Stimulated activated CD4-positive, alpha-beta T cell treated with anti-CD3 and anti-CD28 coated beads, TNF-alpha, amount 100 ng/mL, for 4 hours (primary cell): ENCODE data around the gene PTPN2.
"Not testable (repeated sequence)": the region's sequence is repeated elsewhere in the genome, so short reads cannot be mapped to it uniquely, and the experiment has no call there.

Experiments
- DNase-seq, 3 experiments: peaks; one replicate each; pipeline ENCODE4 v3.0.0-alpha.2; 2020; ENCODE audit warnings: low read depth in 3 of 3

The PTPN2 gene

DNA sequence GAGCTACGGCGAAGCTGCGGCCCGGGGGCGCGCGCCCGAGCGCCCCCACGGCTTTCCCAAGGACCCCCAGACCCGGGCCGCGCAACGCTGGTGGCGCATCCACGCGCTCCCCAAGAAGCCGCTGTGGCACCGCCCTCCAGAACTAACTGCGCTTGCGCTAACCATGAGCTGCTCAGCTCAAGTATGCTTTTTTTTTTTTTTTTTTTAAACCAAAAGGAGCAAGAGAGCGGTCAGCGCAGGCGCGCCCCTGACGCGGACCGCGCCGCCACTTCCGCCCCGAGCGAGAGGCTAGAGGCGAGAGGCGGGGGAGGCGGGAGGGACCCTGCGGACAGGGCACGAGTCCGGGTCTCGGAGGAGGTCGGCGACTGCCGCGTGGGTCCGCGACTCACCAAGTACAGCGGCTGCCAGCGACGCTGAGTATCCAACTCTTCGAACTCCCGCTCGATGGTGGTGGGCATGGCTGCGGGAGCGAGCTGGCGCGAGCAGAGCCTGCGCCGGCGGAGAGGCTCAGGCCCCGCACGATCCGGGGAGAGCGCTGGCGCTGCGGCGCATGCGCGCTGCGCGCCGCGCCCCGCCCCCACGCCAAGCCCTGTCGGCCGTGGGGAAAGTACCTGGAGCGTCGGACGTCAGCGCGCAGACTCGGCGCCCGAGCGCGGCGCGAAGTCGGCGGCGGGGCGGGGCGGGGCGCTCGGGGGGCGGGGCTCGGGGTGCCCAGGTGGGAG lies at the start of gene PTPN2:
Gene PTPN2 (minus strand): TSS at position 554 of the 722 bp plus-strand sequence. CDS start 96 bp downstream, at position 458.
- DNase-seq = peak; percentile 79 to 87 (median 81)

DNA sequence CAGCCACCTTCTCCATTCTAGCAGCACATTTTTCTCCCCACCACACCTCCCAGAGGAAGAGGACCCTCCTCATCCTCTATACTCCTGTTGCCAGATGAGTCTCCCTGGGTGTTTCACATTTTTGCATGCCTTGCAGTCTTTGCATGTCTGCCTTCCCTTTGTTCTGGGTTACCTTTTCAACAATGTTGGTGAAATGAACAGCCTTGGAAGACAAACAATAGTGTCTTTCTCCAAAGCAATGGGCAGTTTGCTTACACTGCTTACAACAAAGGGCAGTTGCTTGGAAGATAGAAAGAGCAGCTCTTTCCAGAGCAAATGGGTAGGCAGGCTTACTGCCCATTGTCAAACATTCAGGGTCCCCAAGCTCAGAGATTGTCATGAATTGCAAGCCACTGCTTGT lies 49.3 kb upstream of the PTPN2 start:
- no peak for DNase-seq

DNA sequence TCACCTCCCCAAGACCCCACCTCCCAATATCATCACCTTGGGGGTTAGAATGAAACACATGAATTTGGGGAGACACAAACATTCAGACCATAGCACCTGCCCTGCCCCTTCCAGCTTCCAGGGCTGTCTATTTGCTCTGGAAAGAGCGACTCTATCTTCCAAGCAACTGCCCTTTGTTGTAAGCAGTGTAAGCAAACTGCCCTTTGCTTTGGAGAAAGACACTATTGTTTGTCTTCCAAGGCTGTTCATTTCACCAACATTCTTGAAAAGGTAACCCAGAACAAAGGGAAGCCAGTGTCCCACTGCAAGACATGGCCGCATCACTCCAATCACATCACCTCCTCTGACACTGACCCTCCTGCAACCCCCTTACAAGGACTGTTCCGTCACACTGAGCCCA lies 46.9 kb upstream of the PTPN2 start:
- no peak for DNase-seq

DNA sequence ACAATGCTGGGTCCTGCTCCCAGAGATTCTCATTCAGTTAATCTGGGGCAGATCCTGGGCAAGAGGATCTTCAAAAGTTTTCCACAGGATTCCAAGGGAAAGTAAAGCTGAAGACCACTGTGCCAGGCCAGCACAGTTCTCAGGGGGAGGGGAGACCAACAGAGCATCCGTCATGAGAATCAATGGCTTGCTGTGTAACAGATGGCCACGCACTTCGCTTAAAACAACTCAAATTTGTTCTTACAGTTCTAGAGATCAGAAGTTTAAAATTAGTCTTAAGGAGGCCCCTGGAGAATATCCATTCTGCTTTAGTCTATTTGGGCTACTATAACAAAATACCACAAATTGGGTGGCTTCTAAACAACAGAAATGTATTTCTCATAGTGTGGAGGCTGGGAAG lies 46.3 kb upstream of the PTPN2 start:
- DNase-seq = no peak

DNA sequence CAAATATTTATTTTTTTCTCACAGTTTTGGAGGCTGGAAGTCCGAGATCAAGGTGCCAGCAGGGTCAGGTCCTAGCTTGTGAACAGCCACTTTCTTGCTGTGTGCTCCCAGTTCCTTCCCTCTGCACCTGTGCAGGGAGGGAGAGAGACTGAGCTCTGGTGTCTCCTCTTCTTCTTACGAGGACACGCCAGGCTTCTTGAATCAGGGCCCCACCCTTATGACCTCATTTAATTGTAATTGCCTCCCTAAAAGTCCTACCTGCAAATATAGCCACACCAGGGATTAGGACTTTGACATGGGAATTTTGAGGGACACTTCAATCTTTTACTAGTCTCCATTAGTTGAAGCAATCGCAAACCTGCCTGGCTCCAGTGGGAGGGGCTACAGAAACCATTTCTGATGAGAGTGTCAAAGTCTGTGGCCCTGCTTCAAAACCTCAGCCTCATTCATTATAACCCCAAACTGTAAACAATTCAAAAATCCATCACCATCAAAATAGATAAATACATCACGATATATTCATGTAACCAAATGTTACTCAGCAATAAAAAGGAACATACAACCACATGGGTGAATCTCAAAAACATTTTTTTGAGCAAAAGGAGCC lies 45.5 kb upstream of the PTPN2 start:
- no peak for DNase-seq

DNA sequence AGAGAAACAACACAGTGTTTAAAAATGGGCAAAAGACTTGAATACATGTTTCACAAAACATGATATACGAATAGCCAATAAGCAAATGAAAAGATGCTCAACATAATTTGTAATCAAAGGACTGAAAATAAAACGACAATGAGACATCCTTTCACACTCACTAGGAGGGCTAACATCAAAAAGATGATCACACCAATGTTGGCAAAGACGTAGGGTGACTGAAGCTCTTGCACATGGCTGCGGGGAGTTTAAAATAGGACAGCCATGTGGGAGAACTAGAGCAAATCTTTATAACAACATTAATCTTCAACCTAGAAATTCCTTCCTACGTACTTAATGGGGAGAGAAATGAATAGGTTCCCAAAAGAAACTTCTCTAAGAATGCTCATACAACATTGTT lies 44.6 kb upstream of the PTPN2 start:
- DNase-seq = no peak

DNA sequence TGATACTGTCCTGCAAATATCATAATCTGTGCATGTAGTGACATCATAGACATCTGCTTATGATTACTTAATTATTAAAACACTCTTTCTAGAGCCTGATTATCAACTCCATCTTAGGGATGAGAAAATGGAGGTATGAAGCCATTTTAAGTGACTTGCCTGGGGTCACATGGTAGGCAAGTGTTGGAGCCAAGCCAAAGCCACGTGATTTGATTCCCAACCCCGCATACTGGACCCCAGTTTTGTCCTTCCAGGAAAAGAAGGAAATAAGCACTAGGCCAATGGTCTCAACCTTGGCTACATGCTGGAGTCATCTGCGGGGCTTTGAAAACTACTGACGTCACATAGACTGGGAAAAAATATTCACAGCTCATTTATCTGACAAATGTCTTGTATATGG lies 44.2 kb upstream of the PTPN2 start:
- no peak for DNase-seq

DNA sequence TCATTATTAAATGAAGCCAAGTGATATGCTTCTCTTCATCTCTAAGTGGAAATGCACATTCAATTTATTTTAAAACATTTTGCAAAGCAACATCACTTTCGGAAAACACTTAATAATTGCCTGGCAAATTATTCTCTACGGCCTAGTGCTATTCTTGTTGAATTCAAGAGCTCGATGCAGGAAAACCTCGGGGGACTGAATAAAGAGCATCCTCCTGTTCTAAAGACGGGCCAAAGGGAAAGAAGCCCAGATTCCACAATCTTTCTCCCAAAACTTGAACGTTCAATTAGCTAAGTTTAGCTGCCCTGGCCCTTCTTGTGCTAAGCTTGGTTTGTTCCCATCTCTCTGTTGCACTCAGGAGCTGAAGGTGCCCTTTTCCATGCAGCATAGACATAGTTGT lies 40.6 kb upstream of the PTPN2 start:
- no peak for DNase-seq

DNA sequence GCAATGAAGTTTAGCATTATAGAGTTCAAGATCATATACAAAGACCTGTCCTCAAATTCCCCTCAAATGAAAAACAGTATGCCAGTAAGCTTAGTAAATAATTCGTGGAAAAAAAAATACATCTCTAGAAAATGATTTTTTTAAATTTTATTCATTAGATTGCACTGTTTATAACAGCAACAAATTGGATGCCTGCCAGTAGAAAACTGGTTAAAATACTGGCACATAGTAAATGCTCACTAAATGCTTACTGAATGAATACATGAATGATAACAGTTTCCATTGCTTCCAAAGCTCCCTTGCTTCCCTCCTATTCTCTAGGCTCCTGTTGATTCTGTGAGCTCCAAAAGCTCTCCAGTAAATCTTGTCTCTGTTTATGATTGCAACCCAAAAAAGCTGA lies 38.2 kb upstream of the PTPN2 start:
- no peak for DNase-seq

DNA sequence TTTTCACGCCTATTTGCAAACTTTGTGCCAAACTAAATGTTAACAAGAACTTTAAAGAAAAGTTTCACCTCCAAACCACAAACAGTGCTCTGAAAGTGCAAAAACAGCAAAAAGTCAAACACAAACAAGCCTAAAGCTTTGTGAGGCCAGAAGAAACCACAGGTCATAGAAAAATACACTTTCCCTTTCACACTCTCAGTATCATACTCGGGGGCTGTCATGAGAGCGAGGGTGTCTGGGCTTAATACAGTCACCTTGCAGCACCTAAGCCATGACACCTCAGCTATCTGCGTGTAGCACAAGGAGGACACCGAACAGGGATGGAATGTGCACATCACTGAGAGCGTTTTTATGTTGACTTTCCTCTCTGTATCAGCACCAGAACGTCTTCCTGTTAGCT lies 37.1 kb upstream of the PTPN2 start:
- no peak for DNase-seq

DNA sequence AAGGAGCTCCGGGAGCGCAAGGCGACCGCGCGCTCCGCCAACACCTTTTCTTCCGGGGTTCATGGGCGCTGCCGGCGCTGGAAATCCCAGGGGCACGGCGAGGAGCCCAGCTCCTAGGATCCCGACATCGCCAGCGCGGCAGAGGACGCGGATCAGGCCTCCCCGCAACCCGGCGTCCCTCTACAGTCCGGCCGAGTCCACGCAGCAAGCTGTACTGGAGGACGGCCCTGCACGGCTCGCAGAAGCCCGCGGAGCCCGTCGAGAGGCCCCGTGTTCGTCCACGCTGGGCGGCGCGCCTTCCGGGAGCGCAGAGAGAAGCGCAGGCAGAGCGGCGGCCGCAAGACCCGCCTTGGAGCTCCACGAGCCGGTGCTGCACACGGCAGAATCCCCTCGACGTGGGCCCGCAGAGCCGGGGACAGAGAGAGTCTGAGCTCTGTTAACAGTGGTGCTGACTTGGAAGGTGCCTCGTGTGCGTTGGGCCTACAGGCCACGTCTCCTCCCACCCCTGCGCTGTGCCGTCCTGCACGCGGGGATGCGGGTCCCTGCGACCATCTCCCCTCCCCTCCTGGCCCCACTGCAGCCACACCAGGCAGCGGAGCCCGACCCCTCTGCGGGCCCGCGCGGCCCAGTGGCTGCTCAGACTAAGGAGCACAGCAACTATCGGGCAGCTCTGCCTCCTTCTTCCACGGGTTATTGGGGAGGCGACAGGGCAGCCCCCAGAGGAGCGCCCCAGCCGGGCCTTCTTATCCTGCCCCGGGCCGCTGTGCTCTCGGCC lies 28.1 kb upstream of the PTPN2 start:
- no peak for DNase-seq

DNA sequence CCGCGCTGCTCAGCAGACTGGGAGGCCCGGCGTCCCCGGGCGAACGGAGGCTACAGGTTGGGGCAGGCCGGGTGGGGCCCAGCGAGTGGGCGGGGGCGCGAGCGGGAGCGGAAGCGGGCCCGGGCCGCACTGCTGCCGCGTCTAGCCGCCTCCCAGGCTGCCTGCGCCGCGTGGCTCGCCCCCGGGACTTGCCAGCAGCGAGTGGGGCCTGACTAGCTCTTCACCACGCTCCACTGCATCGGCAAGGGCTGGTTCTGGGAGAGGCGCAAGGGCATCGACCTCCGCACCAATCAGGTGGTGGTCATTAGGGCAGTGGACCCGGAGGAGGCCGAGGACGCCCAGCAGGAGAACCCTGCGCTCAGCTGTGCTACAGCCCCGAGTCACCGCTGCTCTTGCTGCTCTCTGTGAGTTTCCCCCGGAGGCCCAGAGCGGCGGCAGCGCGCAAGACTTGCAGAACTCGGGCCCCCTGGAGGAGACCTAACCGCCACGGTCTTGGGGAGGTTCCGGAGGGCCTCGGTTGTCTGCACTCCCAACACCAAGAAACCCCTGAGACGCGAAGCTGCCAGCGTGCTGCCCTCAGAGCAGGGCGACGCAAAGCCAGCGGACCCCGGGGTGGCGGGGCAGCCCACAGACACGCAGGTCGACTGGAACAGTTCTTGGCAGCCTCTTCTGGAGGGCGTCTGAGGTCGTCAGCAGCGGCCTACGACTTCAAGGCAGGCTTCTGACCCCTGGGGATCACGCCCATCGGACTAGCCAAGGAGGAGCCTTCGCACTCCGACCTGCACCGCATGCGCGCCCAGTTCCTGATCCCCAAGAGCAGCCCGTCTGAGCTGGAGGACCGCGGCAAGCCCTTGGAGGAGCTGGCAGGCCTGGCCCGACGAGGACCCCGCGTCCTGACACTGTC lies 27.2 kb upstream of the PTPN2 start:
- DNase-seq = peak; percentile 33 to 35 (median 33)

DNA sequence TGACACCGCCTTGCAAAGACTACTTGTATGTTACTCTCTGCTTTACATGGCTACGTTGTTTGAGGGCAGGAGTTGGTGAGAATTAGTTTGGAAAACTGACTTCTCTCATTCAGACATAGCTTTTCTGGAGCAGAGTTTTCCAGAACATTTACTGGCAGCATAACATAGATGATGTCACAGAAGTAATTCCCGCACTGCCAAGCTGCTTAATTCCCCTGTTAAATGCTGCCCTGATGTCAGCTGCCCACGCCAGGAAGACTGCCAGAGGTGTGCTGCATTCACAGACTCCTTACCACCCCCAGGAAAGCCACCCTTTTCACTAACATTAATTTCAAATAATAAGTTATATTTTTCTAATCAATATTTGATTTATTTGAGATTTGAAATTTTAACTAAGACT lies 24.7 kb upstream of the PTPN2 start:
- DNase-seq = no peak

DNA sequence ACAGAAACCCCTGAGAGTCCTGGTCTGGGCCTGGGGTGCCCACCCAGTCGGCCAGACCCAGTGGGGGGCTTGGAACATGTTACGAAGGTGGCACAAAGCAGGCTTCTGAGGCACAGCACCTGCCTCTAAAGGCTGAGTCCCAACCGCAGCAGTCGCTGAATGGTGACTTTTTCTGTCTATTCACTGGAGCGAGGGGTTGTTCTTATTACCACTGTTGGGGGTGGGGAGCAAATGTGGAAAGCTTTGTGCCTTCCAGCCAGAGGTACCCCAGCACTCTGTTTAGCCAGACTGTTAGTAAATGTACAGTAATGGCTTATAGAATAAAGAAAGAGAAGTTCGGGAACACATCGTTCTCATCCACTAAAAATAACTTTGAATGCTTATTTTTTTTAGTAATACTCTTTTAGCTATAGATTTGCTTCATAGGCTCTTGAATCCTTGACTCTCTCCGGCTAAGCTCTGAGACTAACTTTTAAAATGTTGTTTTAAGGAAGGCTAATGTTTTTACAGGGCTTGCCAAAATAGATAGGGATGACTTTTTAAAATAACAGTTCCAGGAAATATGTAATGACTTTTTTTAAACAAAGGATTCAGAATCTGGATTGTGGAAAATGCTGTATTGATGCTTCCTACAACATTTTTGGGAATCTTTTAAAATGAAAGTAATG lies 23.4 kb upstream of the PTPN2 start:
- no peak for DNase-seq

DNA sequence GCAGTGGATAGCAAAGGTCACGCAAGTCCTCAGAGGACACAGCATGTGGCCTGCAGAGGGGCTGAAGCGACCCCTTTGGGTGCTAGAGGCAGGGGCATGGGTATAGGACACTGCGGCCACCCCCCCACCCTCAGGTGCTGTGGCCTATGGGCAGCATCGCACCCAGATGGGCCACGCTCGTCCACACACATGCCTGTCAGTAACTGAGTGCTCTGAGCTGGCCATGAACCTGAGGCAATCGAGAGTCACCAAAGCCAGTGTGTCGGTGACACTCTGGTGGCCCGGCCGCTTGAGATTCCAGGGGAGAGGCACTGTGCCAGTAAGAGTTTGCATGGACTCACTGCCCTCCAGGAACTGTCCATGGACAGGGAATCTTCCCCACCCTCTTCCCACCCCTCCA lies 22.7 kb upstream of the PTPN2 start:
- no peak for DNase-seq

DNA sequence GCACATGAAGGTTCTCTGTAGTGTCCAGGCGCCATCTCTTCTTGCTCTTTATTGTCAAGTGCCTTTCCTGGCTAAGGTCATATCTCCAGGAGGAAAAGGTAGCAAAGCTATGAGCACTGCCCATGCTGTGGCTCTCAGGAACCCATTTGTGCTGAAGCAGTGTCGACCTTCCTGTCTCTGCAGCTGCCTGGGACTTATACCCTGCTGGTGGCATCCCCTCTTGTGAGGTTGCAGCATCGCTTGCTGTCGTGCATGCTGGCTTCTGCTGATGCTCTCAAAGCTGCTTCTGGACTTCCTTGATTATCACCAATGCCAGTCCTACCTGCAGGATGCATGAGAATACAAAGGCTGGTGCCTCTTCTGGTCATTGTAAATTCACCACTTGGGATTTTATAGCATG lies 22.1 kb upstream of the PTPN2 start:
- DNase-seq = no peak

DNA sequence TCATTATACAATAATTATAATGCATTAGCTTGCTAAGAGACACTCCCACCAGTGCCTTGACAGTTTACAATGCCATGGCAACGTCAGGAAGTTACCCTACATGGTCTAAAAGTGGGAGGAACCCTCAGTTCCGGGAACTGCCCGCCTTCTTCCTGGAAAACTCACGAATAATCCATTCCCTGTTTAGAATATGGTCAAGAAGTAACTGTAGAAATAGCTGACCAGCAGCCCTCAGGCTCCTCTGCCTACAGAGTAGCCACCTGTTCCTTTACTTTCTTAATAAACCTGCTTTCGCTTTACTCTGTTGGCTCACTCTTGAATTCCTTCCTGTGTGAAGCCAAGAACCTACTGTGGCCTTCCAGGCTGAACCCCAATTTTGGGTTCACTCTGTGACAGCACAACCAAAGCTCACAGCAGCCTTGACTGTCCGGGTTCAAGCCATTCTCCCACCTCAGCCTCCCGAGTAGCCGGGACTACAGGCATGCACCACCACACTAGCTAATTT lies 20.0 kb upstream of the PTPN2 start:
- DNase-seq = peak in 2 of 3 experiments; percentile 19 to 45

DNA sequence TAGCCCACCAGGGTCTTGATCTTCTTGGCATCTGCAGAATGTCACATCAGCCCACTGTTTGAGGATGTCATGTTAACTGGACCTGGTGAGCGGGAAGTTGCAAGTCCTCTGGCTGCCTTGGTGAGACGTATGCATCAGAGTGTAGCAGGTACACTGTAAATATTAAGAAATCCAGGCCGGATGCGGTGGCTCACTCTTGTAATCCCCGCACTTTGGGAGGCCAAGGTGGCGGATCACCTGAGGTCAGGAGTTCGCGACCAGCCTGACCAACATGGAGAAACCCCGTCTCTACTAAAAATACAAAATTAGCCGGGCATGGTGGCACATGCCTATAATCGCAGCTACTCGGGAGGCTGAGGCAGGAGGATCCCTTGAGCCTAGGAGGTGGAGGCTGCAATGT lies 17.2 kb upstream of the PTPN2 start:
- not testable (repeated sequence) for DNase-seq

DNA sequence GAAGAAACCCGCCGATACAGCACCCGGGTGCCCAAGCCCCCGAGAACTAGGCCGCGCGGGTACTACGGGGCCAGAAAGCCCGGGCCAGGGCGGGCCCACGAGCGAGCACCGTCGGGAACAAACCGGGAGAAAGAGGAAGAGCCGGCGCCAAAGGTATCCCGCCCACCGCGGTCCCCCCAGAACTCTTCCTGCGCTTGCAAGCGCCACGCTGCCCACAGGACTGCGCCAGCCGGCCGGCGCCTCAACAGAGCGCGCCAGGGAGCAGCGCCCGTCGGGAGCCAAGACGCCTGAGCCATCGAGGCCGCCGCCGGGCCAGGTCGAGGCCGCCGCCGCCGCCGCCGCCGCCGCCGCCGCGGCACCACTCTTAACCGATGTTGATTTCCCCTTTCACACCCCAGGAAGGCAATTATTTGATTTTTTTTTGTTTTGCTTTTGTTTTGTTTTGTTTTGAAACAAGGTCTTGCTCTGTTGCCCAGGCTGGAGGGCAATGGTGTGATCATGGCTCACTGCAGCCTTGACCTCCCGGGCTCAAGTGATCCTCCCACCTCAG lies 12.8 kb upstream of the PTPN2 start:
- DNase-seq = not testable (repeated sequence)

DNA sequence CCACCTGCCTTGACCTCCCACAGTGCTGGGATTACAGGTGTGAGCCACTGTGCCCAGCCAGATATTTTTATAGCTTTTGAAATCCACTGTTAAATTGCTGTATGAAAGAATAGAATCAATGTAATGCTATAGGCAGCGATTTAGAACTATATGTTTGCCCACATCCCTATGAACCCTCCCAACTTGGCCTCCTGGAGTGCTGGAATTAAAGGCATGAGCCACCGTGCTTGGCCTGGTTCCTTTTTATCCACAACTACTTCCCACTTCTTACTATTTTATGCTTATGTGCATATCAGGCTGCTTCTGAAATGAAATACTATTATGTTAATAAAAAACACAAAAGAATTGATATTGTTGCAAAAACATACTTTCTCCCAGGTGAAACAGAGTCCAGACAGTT lies 11.6 kb upstream of the PTPN2 start:
- no peak for DNase-seq

DNA sequence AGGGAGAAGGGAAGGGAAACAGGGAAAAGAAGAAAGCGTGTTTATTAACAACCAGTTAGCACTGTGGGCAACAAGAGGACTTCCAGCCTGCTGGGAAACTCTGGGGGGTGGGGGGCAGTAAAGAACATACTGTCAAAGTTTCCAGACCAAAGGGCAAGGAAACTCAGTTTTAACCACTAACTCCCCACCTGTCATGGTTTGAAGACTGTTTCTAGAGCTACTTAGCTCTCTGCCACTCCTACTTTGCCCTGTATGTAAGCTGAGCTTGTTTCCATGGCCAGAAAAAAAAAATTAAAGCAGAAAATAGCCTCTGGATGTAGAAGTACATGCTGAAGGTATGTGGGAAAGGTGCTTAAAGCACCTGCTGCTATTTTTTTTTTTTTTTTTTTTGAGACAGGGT lies 11.0 kb upstream of the PTPN2 start:
- DNase-seq = no peak
